ENCODE data around the gene CTNNB1. TPM values are rescaled to one million over a fixed set of nuclear protein-coding genes. Genes with fewer than 3 reads are reported as not detected.

CTNNB1 gene
- total RNA-seq, 4 donors from 2014 or later = 379 to 659 (median 437) TPM

DNA sequence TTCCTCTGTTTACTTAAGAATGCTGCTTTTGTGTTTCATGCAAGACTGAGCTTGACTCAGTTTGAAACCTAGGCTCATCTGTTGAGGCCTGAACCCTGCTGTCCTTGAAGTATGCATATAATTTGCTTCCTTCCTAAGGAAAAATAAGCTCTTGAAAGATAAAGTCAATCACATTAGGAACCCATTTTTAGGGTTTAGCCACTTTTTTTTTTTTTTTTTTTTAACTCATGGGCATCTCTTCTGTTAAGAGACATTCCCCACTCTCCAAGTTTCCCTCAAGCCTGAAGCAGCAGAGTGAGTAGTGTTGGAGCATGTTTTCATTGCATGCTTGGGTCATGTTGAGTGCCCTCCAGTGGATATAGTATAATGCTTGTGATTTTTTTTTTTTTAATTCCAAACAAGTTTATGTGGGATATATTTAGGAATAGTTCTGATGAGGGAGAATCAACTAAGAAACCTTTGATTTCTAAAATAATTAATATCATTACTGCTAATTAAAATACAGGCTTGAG lies 3.6 kb downstream of the CTNNB1 start:
- TF ChIP-seq, protein P1, sequence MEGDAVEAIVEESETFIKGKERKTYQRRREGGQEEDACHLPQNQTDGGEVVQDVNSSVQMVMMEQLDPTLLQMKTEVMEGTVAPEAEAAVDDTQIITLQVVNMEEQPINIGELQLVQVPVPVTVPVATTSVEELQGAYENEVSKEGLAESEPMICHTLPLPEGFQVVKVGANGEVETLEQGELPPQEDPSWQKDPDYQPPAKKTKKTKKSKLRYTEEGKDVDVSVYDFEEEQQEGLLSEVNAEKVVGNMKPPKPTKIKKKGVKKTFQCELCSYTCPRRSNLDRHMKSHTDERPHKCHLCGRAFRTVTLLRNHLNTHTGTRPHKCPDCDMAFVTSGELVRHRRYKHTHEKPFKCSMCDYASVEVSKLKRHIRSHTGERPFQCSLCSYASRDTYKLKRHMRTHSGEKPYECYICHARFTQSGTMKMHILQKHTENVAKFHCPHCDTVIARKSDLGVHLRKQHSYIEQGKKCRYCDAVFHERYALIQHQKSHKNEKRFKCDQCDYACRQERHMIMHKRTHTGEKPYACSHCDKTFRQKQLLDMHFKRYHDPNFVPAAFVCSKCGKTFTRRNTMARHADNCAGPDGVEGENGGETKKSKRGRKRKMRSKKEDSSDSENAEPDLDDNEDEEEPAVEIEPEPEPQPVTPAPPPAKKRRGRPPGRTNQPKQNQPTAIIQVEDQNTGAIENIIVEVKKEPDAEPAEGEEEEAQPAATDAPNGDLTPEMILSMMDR (IDR thresholded peaks at IDR 0.05) = no peak
- no peak for ATAC-seq (ENCODE audit: low FRiP score)

GRCh38 chr3:41204369-41204768 lies 5.1 kb downstream of the CTNNB1 start:
- TF ChIP-seq, protein P1 (IDR thresholded peaks at IDR 0.05) = no peak

More for the DNA sequence above, 3.6 kb downstream of the CTNNB1 start:
- DNase-seq (ENCODE audit: low spot score) = no peak

DNA sequence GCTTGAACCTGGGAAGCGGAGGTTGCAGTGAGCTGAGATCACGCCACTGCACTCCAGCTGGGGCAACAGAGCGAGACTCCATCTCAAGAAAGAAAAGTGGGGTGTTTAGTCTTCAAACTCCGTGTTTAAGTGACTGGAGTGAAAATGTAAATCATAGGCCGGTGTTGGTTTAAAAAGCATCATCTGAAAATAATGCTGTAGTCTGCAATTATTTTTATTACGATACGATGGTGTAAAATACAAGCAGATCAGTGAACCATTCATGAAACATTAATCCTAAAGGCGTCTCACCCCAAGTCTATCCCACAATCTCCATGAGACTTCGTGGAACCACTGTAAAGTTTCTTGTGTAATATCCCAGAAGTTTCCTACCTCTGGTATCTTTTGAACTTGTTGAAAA lies 6.3 kb downstream of the CTNNB1 start:
- ATAC-seq (ENCODE audit: low FRiP score) = no peak
- DNase-seq (ENCODE audit: low spot score) = no peak
- TF ChIP-seq, protein P1 (IDR thresholded peaks at IDR 0.05) = no peak

More at GRCh38 chr3:41204369-41204768, 5.1 kb downstream of the CTNNB1 start:
- DNase-seq (ENCODE audit: low spot score) = no peak
- no peak for ATAC-seq (ENCODE audit: low FRiP score)

DNA sequence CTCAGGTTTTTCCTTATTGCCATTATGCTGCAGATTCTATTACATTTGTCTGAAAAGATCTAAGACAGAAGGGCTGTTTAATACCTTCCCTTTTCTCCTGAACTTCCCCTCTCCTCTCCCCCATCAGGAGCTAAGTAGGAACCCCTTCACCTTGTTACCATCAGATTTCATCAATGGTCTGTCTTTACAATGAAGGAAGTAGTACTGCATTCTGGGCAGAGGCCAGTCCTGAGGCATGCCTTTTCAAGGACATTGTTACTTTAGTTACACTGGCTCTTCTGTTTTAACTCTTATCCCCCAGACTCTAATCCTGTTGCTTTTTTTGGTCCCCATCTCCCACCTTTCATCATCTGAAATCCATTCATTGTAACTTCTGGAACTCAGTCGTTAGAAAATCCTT lies 8.1 kb downstream of the CTNNB1 start:
- ATAC-seq (ENCODE audit: low FRiP score) = no peak
- no peak for DNase-seq (ENCODE audit: low spot score)
- TF ChIP-seq, protein P1 (IDR thresholded peaks at IDR 0.05) = no peak

GRCh38 chr3:41208507-41209220 lies 9.4 kb downstream of the CTNNB1 start:
- TF ChIP-seq, protein P1 (IDR thresholded peaks at IDR 0.05) = no peak
- no peak for DNase-seq (ENCODE audit: low spot score)
- no peak for ATAC-seq (ENCODE audit: low FRiP score)

DNA sequence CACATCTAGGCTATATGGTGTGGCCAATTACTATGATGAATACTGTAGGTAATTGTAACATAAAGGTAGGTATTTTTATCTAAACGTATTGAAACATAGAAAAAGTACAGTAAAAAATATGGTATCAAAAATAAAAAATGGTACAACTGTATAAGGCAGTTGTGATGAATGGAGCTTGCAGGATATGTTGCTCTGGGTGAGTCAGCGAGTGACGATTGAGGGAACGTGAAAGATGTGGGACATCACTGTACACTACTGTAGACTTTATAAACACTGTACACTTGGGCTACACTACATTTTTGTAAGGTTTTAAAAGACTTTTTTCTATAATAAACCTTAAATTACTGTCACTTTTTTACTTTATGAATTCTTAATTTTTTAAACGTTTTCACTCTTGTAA lies 10.3 kb downstream of the CTNNB1 start:
- no peak for ATAC-seq (ENCODE audit: low FRiP score)
- TF ChIP-seq, protein P1 (IDR thresholded peaks at IDR 0.05) = no peak
- DNase-seq (ENCODE audit: low spot score) = no peak

GRCh38 chr3:41210966-41211365 lies 11.7 kb downstream of the CTNNB1 start:
- TF ChIP-seq, protein P1 (IDR thresholded peaks at IDR 0.05) = no peak
- ATAC-seq (ENCODE audit: low FRiP score) (no peak), DNase-seq (ENCODE audit: low spot score) (no peak)
